SK-N-SH treated with all-trans-retinoic acid at 6 μM for 48 hours (cell line): ENCODE data around the gene ASPRV1.

Source experiments
- ATAC-seq: fragments of 200-7000 bp; cut with Tn5 transposase; 3 replicates; pipeline ENCODE4 v1.9.1; 2020; ENCODE audit warnings: mild to moderate bottlenecking, moderate library complexity
- ARNTL ChIP-seq: fragments of 450-650 bp; formaldehyde crosslinking; IDR thresholded peaks from 2 replicates; pipeline ENCODE4 v1.5.0; 2020; ENCODE audit warnings: low read depth, mild to moderate bottlenecking, moderate library complexity, borderline replicate concordance
- BACH2 ChIP-seq: fragments of 250-450 bp; sonication (Bioruptor Pico); IDR thresholded peaks from 2 replicates; pipeline ENCODE4 v1.9.0; 2021; ENCODE audit warnings: mild to moderate bottlenecking, borderline replicate concordance
- ESRRG ChIP-seq: fragments of 250-450 bp; sonication (Bioruptor Pico); IDR thresholded peaks from 2 replicates; pipeline ENCODE4 v1.6.1; 2021; ENCODE audit warnings: mild to moderate bottlenecking
- GLIS3 ChIP-seq: fragments of 250-450 bp; sonication (Bioruptor Pico); IDR thresholded peaks from 2 replicates; pipeline ENCODE4 v1.5.0; 2020; ENCODE audit warnings: mild to moderate bottlenecking, moderate library complexity
- ISL1 ChIP-seq: fragments of 250-450 bp; sonication (Bioruptor Pico); IDR thresholded peaks from 2 replicates; pipeline ENCODE4 v2.1.2; 2022; ENCODE audit warnings: mild to moderate bottlenecking, moderate library complexity
- POU6F1 ChIP-seq: fragments of 250-450 bp; sonication (Bioruptor Pico); IDR thresholded peaks from 2 replicates; pipeline ENCODE4 v1.8.0; 2021; ENCODE audit warnings: low read depth, mild to moderate bottlenecking, moderate library complexity, borderline replicate concordance
- PPARA ChIP-seq: fragments of 250-450 bp; sonication (Bioruptor Pico); IDR thresholded peaks from 2 replicates; pipeline ENCODE4 v1.5.0; 2020; ENCODE audit warnings: mild to moderate bottlenecking, borderline replicate concordance
- SNAI2 ChIP-seq: fragments of 250-450 bp; sonication (Bioruptor Pico); IDR thresholded peaks from 2 replicates; pipeline ENCODE4 v1.5.0; 2020; ENCODE audit warnings: mild to moderate bottlenecking, moderate library complexity
- TOX ChIP-seq: fragments of 250-450 bp; sonication (Bioruptor Pico); IDR thresholded peaks from 2 replicates; pipeline ENCODE4 v1.8.0; 2021; ENCODE audit warnings: mild to moderate bottlenecking, moderate library complexity, borderline replicate concordance
- ZC3H10 ChIP-seq: fragments of 250-450 bp; sonication (Bioruptor Pico); IDR thresholded peaks from 2 replicates; pipeline ENCODE4 v1.5.1; 2021; ENCODE audit warnings: mild to moderate bottlenecking, moderate library complexity
- ZFP3 ChIP-seq: fragments of 250-450 bp; sonication (Bioruptor Pico); IDR thresholded peaks from 2 replicates; pipeline ENCODE4 v1.5.0; 2020; ENCODE audit warnings: mild to moderate bottlenecking, moderate library complexity
- ZFP30 ChIP-seq: fragments of 450-650 bp; formaldehyde crosslinking; IDR thresholded peaks from 2 replicates; pipeline ENCODE4 v1.5.0; 2022; ENCODE audit warnings: mild to moderate bottlenecking, moderate library complexity
- ZNF565 ChIP-seq: fragments of 450-650 bp; formaldehyde crosslinking; conservative IDR thresholded peaks from 2 replicates; pipeline ENCODE4 v1.5.0; 2020; ENCODE audit warnings: low read depth, mild to moderate bottlenecking, moderate library complexity
- ZNF70 ChIP-seq: fragments of 450-650 bp; formaldehyde crosslinking; IDR thresholded peaks from 2 replicates; pipeline ENCODE4 v1.5.0; 2020; ENCODE audit warnings: mild to moderate bottlenecking, moderate library complexity
- ZNF8 ChIP-seq: fragments of 450-650 bp; formaldehyde crosslinking; IDR thresholded peaks from 2 replicates; pipeline ENCODE4 v1.5.0; 2020; ENCODE audit warnings: mild to moderate bottlenecking, moderate library complexity
- TF ChIP-seq, protein P1 (sequence below): fragments of 250-450 bp; sonication (Bioruptor Pico); IDR thresholded peaks from 2 replicates; pipeline ENCODE4 v1.5.1; 2021; ENCODE audit warnings: mild to moderate bottlenecking, moderate library complexity
- TF ChIP-seq, protein P2 (sequence below): fragments of 250-450 bp; sonication (Bioruptor Pico); IDR thresholded peaks from 2 replicates; pipeline ENCODE4 v1.8.0; 2020; ENCODE audit warnings: mild to moderate bottlenecking, moderate library complexity, borderline replicate concordance
- TF ChIP-seq, protein P3 (sequence below): fragments of 250-450 bp; sonication (Bioruptor Pico); IDR thresholded peaks from 2 replicates; pipeline ENCODE4 v1.5.1; 2020; ENCODE audit warnings: low read depth, mild to moderate bottlenecking, moderate library complexity
- TF ChIP-seq, protein P4 (sequence below): fragments of 250-450 bp; sonication (Bioruptor Pico); IDR thresholded peaks from 2 replicates; pipeline ENCODE4 v1.5.0; 2020; ENCODE audit warnings: mild to moderate bottlenecking, moderate library complexity

Gene ASPRV1

DNA sequence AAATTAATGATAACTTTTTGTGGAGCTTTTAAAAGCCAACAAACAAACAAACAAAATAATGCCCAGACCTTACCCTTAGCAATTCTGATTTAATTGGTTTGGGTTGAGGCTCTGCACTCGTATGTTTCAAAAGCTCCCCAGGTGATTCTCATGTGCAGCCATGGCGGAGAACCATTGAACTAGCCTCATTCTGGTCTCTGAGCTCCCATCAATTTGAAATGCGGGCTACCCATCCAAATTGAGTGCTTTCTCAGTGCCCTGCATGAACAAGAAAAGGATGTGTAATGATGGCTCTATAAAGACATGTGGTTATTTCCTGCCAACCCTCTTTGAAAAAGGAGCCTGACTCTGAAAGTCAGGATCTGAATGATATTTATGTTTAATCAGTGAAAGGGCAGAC is 38.3 kb downstream of the ASPRV1 start:
- no peak for ATAC-seq
- TF ChIP-seq ESRRG (CRISPR knock-in tag), result no peak
- TF ChIP-seq ZNF70 (CRISPR knock-in tag), result no peak
- TF ChIP-seq, protein P1, sequence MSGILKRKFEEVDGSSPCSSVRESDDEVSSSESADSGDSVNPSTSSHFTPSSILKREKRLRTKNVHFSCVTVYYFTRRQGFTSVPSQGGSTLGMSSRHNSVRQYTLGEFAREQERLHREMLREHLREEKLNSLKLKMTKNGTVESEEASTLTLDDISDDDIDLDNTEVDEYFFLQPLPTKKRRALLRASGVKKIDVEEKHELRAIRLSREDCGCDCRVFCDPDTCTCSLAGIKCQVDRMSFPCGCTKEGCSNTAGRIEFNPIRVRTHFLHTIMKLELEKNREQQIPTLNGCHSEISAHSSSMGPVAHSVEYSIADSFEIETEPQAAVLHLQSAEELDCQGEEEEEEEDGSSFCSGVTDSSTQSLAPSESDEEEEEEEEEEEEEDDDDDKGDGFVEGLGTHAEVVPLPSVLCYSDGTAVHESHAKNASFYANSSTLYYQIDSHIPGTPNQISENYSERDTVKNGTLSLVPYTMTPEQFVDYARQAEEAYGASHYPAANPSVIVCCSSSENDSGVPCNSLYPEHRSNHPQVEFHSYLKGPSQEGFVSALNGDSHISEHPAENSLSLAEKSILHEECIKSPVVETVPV (CRISPR knock-in tag), result no peak
- no peak for TF ChIP-seq POU6F1 (CRISPR knock-in tag)
- no peak for TF ChIP-seq ARNTL (CRISPR knock-in tag)
- no peak for TF ChIP-seq BACH2
- TF ChIP-seq ZFP3 (CRISPR knock-in tag), result no peak
- no peak for TF ChIP-seq ZC3H10 (CRISPR knock-in tag)
- TF ChIP-seq ZNF8, result no peak
- no peak for TF ChIP-seq GLIS3
- no peak for TF ChIP-seq ISL1 (CRISPR knock-in tag)
- no peak for TF ChIP-seq TOX (CRISPR knock-in tag)
- TF ChIP-seq, protein P2, sequence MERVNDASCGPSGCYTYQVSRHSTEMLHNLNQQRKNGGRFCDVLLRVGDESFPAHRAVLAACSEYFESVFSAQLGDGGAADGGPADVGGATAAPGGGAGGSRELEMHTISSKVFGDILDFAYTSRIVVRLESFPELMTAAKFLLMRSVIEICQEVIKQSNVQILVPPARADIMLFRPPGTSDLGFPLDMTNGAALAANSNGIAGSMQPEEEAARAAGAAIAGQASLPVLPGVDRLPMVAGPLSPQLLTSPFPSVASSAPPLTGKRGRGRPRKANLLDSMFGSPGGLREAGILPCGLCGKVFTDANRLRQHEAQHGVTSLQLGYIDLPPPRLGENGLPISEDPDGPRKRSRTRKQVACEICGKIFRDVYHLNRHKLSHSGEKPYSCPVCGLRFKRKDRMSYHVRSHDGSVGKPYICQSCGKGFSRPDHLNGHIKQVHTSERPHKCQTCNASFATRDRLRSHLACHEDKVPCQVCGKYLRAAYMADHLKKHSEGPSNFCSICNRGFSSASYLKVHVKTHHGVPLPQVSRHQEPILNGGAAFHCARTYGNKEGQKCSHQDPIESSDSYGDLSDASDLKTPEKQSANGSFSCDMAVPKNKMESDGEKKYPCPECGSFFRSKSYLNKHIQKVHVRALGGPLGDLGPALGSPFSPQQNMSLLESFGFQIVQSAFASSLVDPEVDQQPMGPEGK, result no peak
- TF ChIP-seq ZFP30 (CRISPR knock-in tag), result no peak
- TF ChIP-seq ZNF565 (CRISPR knock-in tag), result no peak
- TF ChIP-seq, protein P3, sequence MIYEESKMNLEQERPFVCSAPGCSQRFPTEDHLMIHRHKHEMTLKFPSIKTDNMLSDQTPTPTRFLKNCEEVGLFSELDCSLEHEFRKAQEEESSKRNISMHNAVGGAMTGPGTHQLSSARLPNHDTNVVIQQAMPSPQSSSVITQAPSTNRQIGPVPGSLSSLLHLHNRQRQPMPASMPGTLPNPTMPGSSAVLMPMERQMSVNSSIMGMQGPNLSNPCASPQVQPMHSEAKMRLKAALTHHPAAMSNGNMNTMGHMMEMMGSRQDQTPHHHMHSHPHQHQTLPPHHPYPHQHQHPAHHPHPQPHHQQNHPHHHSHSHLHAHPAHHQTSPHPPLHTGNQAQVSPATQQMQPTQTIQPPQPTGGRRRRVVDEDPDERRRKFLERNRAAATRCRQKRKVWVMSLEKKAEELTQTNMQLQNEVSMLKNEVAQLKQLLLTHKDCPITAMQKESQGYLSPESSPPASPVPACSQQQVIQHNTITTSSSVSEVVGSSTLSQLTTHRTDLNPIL (CRISPR knock-in tag), result no peak
- TF ChIP-seq, protein P4, sequence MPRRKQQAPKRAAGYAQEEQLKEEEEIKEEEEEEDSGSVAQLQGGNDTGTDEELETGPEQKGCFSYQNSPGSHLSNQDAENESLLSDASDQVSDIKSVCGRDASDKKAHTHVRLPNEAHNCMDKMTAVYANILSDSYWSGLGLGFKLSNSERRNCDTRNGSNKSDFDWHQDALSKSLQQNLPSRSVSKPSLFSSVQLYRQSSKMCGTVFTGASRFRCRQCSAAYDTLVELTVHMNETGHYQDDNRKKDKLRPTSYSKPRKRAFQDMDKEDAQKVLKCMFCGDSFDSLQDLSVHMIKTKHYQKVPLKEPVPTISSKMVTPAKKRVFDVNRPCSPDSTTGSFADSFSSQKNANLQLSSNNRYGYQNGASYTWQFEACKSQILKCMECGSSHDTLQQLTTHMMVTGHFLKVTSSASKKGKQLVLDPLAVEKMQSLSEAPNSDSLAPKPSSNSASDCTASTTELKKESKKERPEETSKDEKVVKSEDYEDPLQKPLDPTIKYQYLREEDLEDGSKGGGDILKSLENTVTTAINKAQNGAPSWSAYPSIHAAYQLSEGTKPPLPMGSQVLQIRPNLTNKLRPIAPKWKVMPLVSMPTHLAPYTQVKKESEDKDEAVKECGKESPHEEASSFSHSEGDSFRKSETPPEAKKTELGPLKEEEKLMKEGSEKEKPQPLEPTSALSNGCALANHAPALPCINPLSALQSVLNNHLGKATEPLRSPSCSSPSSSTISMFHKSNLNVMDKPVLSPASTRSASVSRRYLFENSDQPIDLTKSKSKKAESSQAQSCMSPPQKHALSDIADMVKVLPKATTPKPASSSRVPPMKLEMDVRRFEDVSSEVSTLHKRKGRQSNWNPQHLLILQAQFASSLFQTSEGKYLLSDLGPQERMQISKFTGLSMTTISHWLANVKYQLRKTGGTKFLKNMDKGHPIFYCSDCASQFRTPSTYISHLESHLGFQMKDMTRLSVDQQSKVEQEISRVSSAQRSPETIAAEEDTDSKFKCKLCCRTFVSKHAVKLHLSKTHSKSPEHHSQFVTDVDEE (CRISPR knock-in tag), result no peak

- ATAC-seq, result no peak
- no peak for TF ChIP-seq ISL1 (CRISPR knock-in tag)
These were observed 43.0 kb downstream of the ASPRV1 start for GRCh38 chr2:69918401-69918800.

- no peak for ATAC-seq
- no peak for TF ChIP-seq ZNF70 (CRISPR knock-in tag)
- no peak for TF ChIP-seq ZNF8
- TF ChIP-seq SNAI2 (CRISPR knock-in tag), result no peak
- no peak for TF ChIP-seq PPARA
- TF ChIP-seq, protein P2, result no peak
- no peak for TF ChIP-seq ZC3H10 (CRISPR knock-in tag)
- TF ChIP-seq ESRRG (CRISPR knock-in tag), result no peak
- TF ChIP-seq TOX (CRISPR knock-in tag), result no peak
- no peak for TF ChIP-seq ISL1 (CRISPR knock-in tag)
- no peak for TF ChIP-seq ZFP30 (CRISPR knock-in tag)
These were observed 43.6 kb downstream of the ASPRV1 start for GRCh38 chr2:69917852-69918251.
